ENCODE measurements around the gene RPS6KB2. TPM values are rescaled to one million over a fixed set of nuclear protein-coding genes. Genes with fewer than 3 reads are reported as not detected.

The RPS6KB2 gene
- total RNA-seq, 4 donors from 2014 or later, result 36.9 to 69.3 (median 47.1) TPM

DNA sequence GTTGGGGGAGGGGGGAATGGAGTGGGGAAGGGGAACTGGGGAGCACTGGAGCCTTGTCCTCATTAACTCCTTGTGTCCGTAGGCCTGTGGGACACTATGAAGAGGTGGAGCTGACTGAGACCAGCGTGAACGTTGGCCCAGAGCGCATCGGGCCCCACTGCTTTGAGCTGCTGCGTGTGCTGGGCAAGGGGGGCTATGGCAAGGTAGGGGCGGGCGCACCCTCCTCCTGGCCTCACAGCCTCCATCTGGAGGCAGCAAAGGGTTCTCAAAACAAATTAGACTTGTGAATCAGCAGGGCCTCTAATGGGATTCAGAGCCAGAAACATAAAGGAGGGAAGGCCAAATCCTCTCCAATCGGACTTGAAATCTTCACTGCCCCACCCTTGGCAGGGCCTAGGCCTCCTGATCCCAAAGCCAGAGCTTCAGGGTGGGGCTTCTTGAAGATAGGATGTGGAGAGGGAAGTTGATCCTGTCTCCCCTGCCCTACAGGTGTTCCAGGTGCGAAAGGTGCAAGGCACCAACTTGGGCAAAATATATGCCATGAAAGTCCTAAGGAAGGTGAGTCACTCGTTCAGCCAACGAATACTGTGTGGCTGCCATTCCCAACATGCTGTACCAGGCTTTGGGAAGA, 859 bp downstream of the RPS6KB2 start:
- H3K27me3 ChIP-seq, result no peaks in the 10 kb centered on the region
- TF ChIP-seq EP300 (IDR thresholded peaks at IDR 0.05) (no peak), POLR2A (IDR thresholded peaks at IDR 0.05) (no peak)
- TF ChIP-seq, protein P1, sequence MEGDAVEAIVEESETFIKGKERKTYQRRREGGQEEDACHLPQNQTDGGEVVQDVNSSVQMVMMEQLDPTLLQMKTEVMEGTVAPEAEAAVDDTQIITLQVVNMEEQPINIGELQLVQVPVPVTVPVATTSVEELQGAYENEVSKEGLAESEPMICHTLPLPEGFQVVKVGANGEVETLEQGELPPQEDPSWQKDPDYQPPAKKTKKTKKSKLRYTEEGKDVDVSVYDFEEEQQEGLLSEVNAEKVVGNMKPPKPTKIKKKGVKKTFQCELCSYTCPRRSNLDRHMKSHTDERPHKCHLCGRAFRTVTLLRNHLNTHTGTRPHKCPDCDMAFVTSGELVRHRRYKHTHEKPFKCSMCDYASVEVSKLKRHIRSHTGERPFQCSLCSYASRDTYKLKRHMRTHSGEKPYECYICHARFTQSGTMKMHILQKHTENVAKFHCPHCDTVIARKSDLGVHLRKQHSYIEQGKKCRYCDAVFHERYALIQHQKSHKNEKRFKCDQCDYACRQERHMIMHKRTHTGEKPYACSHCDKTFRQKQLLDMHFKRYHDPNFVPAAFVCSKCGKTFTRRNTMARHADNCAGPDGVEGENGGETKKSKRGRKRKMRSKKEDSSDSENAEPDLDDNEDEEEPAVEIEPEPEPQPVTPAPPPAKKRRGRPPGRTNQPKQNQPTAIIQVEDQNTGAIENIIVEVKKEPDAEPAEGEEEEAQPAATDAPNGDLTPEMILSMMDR (IDR thresholded peaks at IDR 0.05), result no peak
- peak overlapping the region; percentile 78 to 100 (median 87) for H3K4me3 ChIP-seq
- DNase-seq (ENCODE audit: low spot score in 2 of 2), result no peak
- no peaks in the 10 kb centered on the region for H3K9me3 ChIP-seq
- H3K36me3 ChIP-seq, result peaks cover 0 to 46% (median 19%) of the 10 kb centered on the region in 3 donors
- 47 to 51% methylated on average over 11 to 12 of the region's 12 CpGs for WGBS, 2 donors
- peaks cover 0 to 26% (median 10%) of the 10 kb centered on the region in 4 donors for H3K4me1 ChIP-seq
- peak overlapping the region; percentile 83 to 98 (median 93) for H3K27ac ChIP-seq

DNA sequence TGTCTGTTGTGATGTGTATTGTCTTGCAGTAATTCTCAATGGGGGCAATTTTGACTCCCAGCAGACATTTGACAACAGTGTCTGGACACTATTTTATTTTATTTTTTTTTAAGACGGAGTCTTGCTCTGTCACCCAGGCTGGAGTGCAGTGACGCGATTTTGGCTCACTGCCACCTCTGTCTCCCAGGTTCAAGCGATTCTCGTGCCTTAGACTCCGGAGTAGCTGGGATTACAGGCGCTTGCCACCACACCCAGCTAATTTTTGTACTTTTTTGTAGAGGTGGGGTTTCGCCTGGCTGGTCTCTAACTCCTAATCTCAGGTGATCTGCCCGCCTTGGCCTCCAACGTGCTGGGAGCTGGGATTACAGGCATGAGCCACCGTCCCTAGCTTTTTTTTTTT, 1.4 kb downstream of the RPS6KB2 start:
- H3K4me1 ChIP-seq, result peaks cover 0 to 26% (median 11%) of the 10 kb centered on the region in 4 donors
- peak overlapping the region in 1 of 4 donors; percentile 100 for H3K4me3 ChIP-seq
- peaks cover 0 to 52% (median 19%) of the 10 kb centered on the region in 3 donors for H3K36me3 ChIP-seq

DNA sequence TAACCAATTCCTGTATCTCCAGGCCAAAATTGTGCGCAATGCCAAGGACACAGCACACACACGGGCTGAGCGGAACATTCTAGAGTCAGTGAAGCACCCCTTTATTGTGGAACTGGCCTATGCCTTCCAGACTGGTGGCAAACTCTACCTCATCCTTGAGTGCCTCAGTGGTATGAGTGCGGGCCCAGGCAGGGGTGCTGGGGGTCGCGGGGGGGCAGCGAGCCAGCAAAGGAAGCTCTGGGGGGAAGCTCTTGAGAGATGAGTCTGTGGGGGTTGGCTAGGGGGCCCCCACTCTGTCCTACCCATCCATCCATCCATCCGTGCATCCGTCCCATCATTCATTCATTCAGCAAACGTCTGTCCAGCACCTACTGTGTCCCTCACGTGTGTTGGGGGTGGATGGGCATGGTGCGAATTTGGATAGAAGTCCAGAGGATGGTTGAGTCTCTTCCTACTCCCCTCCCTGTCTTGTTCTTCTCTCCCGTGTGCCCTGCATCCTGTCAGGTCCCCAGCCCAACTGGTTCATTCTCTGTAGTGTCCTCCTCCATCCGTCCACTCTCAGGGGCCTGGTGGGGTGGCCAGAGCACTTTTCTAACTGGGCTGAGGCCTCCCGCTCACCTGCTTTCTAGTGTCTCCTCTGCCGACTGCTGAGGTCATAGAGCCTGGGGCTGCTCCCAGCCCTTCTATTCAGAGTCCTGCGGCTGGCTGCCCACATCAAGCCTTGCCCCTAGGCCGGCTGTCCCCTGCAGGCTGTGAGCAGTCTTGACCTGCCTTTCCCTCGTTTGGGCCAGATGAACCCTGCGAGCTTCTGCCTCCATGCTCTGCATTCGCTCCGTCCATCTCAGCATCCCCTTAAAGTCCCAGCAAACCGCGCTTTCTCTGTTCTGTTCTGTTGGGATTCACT, 3.3 kb downstream of the RPS6KB2 start:
- no peak overlapping the region for H3K27ac ChIP-seq
- H3K36me3 ChIP-seq, result peaks cover 0 to 70% (median 19%) of the 10 kb centered on the region in 3 donors
- no peak overlapping the region for H3K4me3 ChIP-seq
- TF ChIP-seq EP300 (IDR thresholded peaks at IDR 0.05) (no peak), POLR2A (IDR thresholded peaks at IDR 0.05) (no peak)
- TF ChIP-seq, protein P1 (IDR thresholded peaks at IDR 0.05), result no peak
- no peak for DNase-seq (ENCODE audit: low spot score in 2 of 2)
- H3K9me3 ChIP-seq, result no peaks in the 10 kb centered on the region
- no peaks in the 10 kb centered on the region for H3K27me3 ChIP-seq
- H3K4me1 ChIP-seq, result peaks cover 0 to 34% (median 12%) of the 10 kb centered on the region in 4 donors
- WGBS, 2 donors, result 89 to 93% methylated on average over 24 of the region's 24 CpGs

More for the DNA sequence above, 1.4 kb downstream of the RPS6KB2 start:
- 74 to 76% methylated on average over 11 of the region's 11 CpGs for WGBS, 2 donors
- TF ChIP-seq POLR2A (IDR thresholded peaks at IDR 0.05), result no peak
- TF ChIP-seq, protein P1 (IDR thresholded peaks at IDR 0.05), result no peak
- no peak for TF ChIP-seq EP300 (IDR thresholded peaks at IDR 0.05)
- H3K27ac ChIP-seq, result no peak overlapping the region
- no peaks in the 10 kb centered on the region for H3K27me3 ChIP-seq
- no peaks in the 10 kb centered on the region for H3K9me3 ChIP-seq
- DNase-seq (ENCODE audit: low spot score in 2 of 2), result no peak

DNA sequence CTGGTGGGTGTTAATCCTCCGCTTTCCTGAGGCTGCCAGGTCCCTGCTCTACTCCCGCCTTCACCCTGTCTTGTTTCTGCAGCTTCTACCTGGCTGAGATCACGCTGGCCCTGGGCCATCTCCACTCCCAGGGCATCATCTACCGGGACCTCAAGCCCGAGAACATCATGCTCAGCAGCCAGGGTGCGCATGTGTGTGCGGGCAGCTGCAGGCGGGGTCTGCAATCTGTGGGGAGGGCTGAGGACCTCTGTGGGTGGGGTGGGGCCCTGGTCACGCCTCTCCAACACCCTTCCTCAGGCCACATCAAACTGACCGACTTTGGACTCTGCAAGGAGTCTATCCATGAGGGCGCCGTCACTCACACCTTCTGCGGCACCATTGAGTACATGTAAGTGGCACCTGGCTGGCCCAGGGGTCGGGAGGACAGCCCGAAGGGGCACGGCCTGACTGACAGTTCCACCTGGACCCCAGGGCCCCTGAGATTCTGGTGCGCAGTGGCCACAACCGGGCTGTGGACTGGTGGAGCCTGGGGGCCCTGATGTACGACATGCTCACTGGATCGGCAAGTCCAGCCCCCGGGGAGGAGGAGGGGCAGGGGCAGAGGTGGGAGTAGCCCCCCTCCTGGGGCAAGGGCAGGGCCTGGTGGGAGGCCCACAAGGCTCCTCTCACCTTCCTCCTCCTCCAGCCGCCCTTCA, 4.5 kb downstream of the RPS6KB2 start:
- WGBS, 2 donors, result 89 to 90% methylated on average over 13 to 22 of the region's 22 CpGs

More for the DNA sequence above, 4.5 kb downstream of the RPS6KB2 start:
- H3K4me3 ChIP-seq, result no peak overlapping the region
- no peaks in the 10 kb centered on the region for H3K27me3 ChIP-seq
- peaks cover 0 to 37% (median 12%) of the 10 kb centered on the region in 4 donors for H3K4me1 ChIP-seq
- peaks cover 0 to 82% (median 19%) of the 10 kb centered on the region in 3 donors for H3K36me3 ChIP-seq
- DNase-seq (ENCODE audit: low spot score in 2 of 2), result no peak
- no peak overlapping the region for H3K27ac ChIP-seq
- H3K9me3 ChIP-seq, result no peaks in the 10 kb centered on the region
- no peak for TF ChIP-seq EP300 (IDR thresholded peaks at IDR 0.05)
- TF ChIP-seq POLR2A (IDR thresholded peaks at IDR 0.05), result no peak
- TF ChIP-seq, protein P1 (IDR thresholded peaks at IDR 0.05), result no peak
